Chondrocyte (in vitro differentiated cells): ENCODE measurements around the gene ITPKB. TPM values are rescaled to one million over a fixed set of nuclear protein-coding genes. Genes with fewer than 3 reads are reported as not detected.

Experiments
- DNase-seq: peaks from one replicate; pipeline ENCODE4 v3.0.0; 2021; ENCODE audit warnings: mixed read lengths, low spot score
- H3K27ac Mint-ChIP-seq: one replicate; pipeline ENCODE4 v1.8.0; 2021; ENCODE audit warnings: mild to moderate bottlenecking, moderate library complexity, mixed read lengths; ENCODE audit not compliant: unreplicated experiment
- H3K27me3 Mint-ChIP-seq: 2 replicates; pipeline ENCODE4 v1.8.0; 2021; ENCODE audit warnings: low read depth, mixed read lengths
- H3K36me3 Mint-ChIP-seq: 2 replicates; pipeline ENCODE4 v1.8.0; 2021; ENCODE audit warnings: low read depth, mixed read lengths
- H3K4me1 Mint-ChIP-seq: 2 replicates; pipeline ENCODE4 v1.8.0; 2021; ENCODE audit warnings: low read depth, mild to moderate bottlenecking, mixed read lengths
- H3K4me3 Mint-ChIP-seq: one replicate; pipeline ENCODE4 v1.8.0; 2021; ENCODE audit warnings: mild to moderate bottlenecking, moderate library complexity, mixed read lengths; ENCODE audit not compliant: unreplicated experiment
- H3K9me3 Mint-ChIP-seq: 2 replicates; pipeline ENCODE4 v1.8.0; 2021; ENCODE audit warnings: low read depth, mixed read lengths
- total RNA-seq: library from RNA; stranded (reverse); gene quantifications from 3 replicates; pipeline ENCODE4 v1.2.1, GENCODE V29; 2021
- TF ChIP-seq, protein P1 (sequence below): fragments of 200-600 bp; sonication (generic); IDR thresholded peaks from 2 replicates; pipeline ENCODE4 v1.5.0; 2021; ENCODE audit warnings: antibody characterized with exemption, mild to moderate bottlenecking, moderate library complexity

Gene ITPKB
- total RNA-seq, 1 donor from 2014 or later = 13.4 TPM

GRCh38 chr1:226714148-226714547 lies 24.9 kb downstream of the ITPKB start:
- H3K4me1 Mint-ChIP-seq = peaks cover 10% of the 10 kb centered on the region
- TF ChIP-seq, protein P1, sequence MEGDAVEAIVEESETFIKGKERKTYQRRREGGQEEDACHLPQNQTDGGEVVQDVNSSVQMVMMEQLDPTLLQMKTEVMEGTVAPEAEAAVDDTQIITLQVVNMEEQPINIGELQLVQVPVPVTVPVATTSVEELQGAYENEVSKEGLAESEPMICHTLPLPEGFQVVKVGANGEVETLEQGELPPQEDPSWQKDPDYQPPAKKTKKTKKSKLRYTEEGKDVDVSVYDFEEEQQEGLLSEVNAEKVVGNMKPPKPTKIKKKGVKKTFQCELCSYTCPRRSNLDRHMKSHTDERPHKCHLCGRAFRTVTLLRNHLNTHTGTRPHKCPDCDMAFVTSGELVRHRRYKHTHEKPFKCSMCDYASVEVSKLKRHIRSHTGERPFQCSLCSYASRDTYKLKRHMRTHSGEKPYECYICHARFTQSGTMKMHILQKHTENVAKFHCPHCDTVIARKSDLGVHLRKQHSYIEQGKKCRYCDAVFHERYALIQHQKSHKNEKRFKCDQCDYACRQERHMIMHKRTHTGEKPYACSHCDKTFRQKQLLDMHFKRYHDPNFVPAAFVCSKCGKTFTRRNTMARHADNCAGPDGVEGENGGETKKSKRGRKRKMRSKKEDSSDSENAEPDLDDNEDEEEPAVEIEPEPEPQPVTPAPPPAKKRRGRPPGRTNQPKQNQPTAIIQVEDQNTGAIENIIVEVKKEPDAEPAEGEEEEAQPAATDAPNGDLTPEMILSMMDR = no peak
- no peak for DNase-seq
- H3K4me3 Mint-ChIP-seq = no peak overlapping the region
- H3K27ac Mint-ChIP-seq = no peak overlapping the region
- H3K9me3 Mint-ChIP-seq = peaks cover 6% of the 10 kb centered on the region
- H3K27me3 Mint-ChIP-seq = no peaks in the 10 kb centered on the region
- H3K36me3 Mint-ChIP-seq = peaks cover 3% of the 10 kb centered on the region

DNA sequence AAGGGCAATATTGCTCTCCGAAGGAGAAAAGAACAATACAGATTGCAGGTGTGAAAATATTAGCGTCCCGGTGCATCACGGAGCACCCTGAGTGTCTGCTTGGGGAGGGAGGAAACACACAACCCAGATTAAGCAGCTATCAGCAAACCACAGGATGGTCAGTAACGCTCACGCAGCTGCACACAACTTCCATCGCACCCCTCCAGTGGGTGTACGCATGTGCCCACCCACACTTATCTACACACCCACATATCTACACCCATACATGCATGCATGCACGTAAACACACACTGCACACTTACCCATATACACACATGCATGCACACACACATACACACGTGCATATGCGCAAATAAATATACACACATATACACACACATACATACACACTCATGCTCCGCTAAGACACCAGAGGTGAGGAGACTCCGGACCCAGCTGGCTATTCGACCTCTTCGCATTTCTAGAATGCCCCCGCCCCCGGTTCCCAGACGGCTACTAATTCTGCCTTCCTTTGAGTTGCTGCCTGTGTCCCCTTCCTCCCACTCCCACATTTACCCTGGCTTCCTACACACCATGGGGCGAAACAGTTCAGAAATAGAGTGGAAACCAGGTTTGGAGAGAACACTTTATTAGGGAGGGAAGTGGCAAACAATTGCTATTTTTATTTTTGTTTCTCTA lies 26.2 kb downstream of the ITPKB start:
- no peak overlapping the region for H3K27ac Mint-ChIP-seq
- no peak for DNase-seq
- H3K36me3 Mint-ChIP-seq = peaks cover 3% of the 10 kb centered on the region
- H3K4me3 Mint-ChIP-seq = no peak overlapping the region
- no peaks in the 10 kb centered on the region for H3K27me3 Mint-ChIP-seq
- H3K4me1 Mint-ChIP-seq = peaks cover 19% of the 10 kb centered on the region
- peaks cover 6% of the 10 kb centered on the region for H3K9me3 Mint-ChIP-seq
- TF ChIP-seq, protein P1 = no peak

DNA sequence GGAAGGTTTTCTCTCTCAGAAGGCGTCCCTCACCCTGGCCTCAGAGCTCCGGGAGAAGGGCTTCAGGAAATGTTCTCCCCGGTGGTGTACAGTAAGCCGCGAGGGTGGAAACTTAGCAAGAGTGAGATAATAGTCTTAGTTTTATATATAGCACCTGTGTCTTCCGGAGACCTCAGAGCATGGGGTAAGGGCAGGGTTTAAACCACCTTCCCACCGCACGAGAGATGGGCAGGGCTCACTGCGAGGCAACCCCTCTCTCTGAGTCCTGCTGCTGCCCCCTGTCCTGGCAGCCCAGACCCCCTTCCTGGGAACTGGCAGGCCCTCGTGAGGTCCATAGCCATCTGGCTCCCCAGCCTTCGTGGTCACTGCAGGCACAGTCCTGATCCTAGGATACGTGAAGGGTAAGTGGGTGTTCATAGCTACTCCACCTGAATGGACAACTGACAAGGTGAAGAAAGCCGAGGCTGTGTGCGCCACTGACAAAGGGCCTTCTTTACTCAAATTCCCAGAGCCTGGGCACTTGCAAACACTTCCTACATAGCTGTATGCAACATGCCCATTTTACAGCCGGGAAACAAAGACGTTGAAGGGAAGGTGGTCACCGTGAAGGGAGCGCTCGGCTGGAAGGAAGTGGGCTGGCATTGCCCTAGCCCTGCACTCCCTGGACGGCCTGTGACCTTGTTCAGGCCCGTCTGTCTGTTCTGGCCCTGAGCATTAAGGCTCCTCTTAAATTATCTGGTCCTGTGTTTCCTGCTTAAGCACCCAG lies 26.9 kb downstream of the ITPKB start:
- Mint-ChIP-seq H3K4me1 (peaks cover 19% of the 10 kb centered on the region), H3K27ac (no peak overlapping the region), H3K27me3 (no peaks in the 10 kb centered on the region), H3K9me3 (peaks cover 6% of the 10 kb centered on the region), H3K36me3 (peaks cover 3% of the 10 kb centered on the region), H3K4me3 (no peak overlapping the region)
- DNase-seq = no peak
- TF ChIP-seq, protein P1 = no peak

GRCh38 chr1:226710501-226710900 lies 28.6 kb downstream of the ITPKB start:
- Mint-ChIP-seq H3K27ac (no peak overlapping the region), H3K4me1 (peaks cover 19% of the 10 kb centered on the region), H3K36me3 (peaks cover 3% of the 10 kb centered on the region), H3K9me3 (peaks cover 6% of the 10 kb centered on the region), H3K4me3 (no peak overlapping the region), H3K27me3 (no peaks in the 10 kb centered on the region)
- TF ChIP-seq, protein P1 = no peak
- no peak for DNase-seq

DNA sequence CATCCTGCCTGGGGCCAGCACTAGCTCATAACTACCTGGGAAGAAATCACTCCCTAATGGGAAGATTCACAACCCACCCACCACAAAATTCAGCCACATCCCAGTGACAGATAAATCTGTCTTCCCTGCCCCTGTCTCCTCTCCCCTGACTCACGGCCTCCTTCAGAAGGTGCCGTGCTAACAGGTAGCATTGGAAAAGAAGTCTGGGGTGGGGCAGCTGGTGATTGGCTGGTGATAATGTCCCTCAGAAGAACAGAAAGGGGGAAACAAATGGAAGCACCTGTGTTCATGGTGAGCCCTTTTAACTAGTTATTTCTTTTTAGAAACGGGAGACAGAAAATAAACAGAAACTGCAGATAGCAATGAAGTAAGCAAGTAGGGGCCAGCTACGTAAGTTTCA lies 29.1 kb downstream of the ITPKB start:
- H3K27me3 Mint-ChIP-seq = no peaks in the 10 kb centered on the region
- peaks cover 19% of the 10 kb centered on the region for H3K4me1 Mint-ChIP-seq
- H3K27ac Mint-ChIP-seq = no peak overlapping the region
- peaks cover 3% of the 10 kb centered on the region for H3K36me3 Mint-ChIP-seq
- peaks cover 6% of the 10 kb centered on the region for H3K9me3 Mint-ChIP-seq
- H3K4me3 Mint-ChIP-seq = no peak overlapping the region
- TF ChIP-seq, protein P1 = no peak
- no peak for DNase-seq
